ENCODE measurements around the gene SRGAP1.

SRGAP1 gene

DNA sequence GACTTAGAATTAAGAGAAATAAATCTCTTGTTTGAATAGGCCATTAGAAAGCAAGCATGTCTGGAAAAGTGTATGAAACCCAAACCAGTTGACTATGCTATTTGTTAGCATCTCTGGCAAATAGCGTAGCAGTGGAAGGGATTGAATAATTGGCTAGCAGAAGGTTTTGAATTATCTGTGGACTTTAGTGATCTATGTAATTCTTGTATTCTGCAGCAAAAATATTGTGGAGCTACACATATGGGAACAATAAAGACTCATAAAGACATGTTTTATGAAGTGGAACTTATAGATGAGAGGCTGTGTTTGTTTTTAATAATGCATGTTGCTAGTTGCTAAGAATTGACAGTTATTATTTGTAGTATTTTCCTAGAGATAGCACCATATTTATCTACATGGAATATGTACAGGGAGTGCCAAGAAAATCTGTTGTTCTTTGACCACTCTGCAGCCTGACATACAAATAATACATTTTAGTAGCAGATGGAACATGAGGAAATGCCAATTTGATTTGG lies 4.7 kb downstream of the SRGAP1 start:
- Histone ChIP-seq H3K4me3 (ENCODE audit: low read depth, low read length) (no peak overlapping the region), H3K4me1 (ENCODE audit: control insufficient read depth, insufficient read depth, low read length) (0 out of 2 replicates have a peak, but pooled peaks cover 4% of the 10 kb centered on the region), H3K9me3 (ENCODE audit: control insufficient read depth, insufficient read depth, low read depth, low read length) (no peaks in the 10 kb centered on the region), H3K36me3 (ENCODE audit: control insufficient read depth in 2 of 2, insufficient read depth in 1 of 2, low read length in 2 of 2) (no peaks in the 10 kb centered on the region), H3K27ac (ENCODE audit: extremely low read depth, low read depth, low read length) (no peak overlapping the region)
- POLR2A ChIA-PET, result no interaction called here
- TF ChIP-seq ZNF843 (tag by site-specific recombination; IDR thresholded peaks at IDR 0.05) (no peak), ZNF157 (tag by site-specific recombination; IDR thresholded peaks at IDR 0.05) (no peak), ZSCAN23 (tag by site-specific recombination; IDR thresholded peaks at IDR 0.05) (no peak), ZNF776 (tag by site-specific recombination; IDR thresholded peaks at IDR 0.05; ENCODE audit: borderline replicate concordance) (no peak), ZNF155 (tag by site-specific recombination; IDR thresholded peaks at IDR 0.05) (no peak), ZNF214 (tag by site-specific recombination; IDR thresholded peaks at IDR 0.05; ENCODE audit: borderline replicate concordance) (no peak), ZNF302 (tag by site-specific recombination; IDR thresholded peaks at IDR 0.05; ENCODE audit: low read depth) (no peak), ZNF621 (tag by site-specific recombination; IDR thresholded peaks at IDR 0.05) (no peak), ZNF2 (tag by site-specific recombination; IDR thresholded peaks at IDR 0.05) (no peak), ZNF660 (tag by site-specific recombination; IDR thresholded peaks at IDR 0.05) (no peak), GLI4 (tag by site-specific recombination; IDR thresholded peaks at IDR 0.05) (no peak), ZNF585B (tag by site-specific recombination; IDR thresholded peaks at IDR 0.05) (no peak), ZNF670 (tag by site-specific recombination; IDR thresholded peaks at IDR 0.05; ENCODE audit: low read depth) (no peak)
- TF ChIP-seq, protein P1, sequence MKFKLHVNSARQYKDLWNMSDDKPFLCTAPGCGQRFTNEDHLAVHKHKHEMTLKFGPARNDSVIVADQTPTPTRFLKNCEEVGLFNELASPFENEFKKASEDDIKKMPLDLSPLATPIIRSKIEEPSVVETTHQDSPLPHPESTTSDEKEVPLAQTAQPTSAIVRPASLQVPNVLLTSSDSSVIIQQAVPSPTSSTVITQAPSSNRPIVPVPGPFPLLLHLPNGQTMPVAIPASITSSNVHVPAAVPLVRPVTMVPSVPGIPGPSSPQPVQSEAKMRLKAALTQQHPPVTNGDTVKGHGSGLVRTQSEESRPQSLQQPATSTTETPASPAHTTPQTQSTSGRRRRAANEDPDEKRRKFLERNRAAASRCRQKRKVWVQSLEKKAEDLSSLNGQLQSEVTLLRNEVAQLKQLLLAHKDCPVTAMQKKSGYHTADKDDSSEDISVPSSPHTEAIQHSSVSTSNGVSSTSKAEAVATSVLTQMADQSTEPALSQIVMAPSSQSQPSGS (tag by site-specific recombination; IDR thresholded peaks at IDR 0.05; ENCODE audit: low read depth), result no peak
- TF ChIP-seq, protein P2, sequence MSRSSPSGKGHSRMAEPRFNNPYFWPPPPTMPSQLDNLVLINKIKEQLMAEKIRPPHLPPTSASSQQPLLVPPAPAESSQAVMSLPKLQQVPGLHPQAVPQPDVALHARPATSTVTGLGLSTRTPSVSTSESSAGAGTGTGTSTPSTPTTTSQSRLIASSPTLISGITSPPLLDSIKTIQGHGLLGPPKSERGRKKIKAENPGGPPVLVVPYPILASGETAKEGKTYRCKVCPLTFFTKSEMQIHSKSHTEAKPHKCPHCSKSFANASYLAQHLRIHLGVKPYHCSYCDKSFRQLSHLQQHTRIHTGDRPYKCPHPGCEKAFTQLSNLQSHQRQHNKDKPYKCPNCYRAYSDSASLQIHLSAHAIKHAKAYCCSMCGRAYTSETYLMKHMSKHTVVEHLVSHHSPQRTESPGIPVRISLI (tag by site-specific recombination; IDR thresholded peaks at IDR 0.05), result no peak
- TF ChIP-seq, protein P3, sequence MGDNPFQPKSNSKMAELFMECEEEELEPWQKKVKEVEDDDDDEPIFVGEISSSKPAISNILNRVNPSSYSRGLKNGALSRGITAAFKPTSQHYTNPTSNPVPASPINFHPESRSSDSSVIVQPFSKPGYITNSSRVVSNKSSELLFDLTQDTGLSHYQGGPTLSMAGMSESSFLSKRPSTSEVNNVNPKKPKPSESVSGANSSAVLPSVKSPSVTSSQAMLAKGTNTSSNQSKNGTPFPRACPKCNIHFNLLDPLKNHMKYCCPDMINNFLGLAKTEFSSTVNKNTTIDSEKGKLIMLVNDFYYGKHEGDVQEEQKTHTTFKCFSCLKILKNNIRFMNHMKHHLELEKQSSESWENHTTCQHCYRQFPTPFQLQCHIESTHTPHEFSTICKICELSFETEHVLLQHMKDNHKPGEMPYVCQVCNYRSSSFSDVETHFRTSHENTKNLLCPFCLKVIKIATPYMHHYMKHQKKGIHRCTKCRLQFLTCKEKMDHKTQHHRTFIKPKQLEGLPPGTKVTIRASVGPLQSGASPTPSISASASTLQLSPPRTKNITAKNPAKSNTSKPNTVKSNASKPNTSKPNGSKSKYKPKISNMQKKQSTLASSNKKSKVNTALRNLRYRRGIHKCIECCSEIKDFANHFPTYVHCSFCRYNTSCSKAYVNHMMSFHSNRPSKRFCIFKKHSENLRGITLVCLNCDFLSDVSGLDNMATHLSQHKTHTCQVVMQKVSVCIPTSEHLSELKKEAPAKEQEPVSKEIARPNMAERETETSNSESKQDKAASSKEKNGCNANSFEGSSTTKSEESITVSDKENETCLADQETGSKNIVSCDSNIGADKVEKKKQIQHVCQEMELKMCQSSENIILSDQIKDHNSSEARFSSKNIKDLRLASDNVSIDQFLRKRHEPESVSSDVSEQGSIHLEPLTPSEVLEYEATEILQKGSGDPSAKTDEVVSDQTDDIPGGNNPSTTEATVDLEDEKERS (tag by site-specific recombination; IDR thresholded peaks at IDR 0.05), result no peak
- TF ChIP-seq, protein P4, sequence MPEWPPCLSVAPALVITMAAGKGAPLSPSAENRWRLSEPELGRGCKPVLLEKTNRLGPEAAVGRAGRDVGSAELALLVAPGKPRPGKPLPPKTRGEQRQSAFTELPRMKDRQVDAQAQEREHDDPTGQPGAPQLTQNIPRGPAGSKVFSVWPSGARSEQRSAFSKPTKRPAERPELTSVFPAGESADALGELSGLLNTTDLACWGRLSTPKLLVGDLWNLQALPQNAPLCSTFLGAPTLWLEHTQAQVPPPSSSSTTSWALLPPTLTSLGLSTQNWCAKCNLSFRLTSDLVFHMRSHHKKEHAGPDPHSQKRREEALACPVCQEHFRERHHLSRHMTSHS (tag by site-specific recombination; IDR thresholded peaks at IDR 0.05), result no peak
- TF ChIP-seq, protein P5, sequence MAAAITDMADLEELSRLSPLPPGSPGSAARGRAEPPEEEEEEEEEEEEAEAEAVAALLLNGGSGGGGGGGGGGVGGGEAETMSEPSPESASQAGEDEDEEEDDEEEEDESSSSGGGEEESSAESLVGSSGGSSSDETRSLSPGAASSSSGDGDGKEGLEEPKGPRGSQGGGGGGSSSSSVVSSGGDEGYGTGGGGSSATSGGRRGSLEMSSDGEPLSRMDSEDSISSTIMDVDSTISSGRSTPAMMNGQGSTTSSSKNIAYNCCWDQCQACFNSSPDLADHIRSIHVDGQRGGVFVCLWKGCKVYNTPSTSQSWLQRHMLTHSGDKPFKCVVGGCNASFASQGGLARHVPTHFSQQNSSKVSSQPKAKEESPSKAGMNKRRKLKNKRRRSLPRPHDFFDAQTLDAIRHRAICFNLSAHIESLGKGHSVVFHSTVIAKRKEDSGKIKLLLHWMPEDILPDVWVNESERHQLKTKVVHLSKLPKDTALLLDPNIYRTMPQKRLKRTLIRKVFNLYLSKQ (tag by site-specific recombination; IDR thresholded peaks at IDR 0.05; ENCODE audit: borderline replicate concordance), result no peak
- CTCF ChIA-PET, result interaction anchor here (1.1 kb wide), 1 partner anchor 10 kb away, joined by 3 read pairs; no protein-coding TSS in a partner anchor
